HCT116 (cell line): ENCODE measurements around the gene SLC27A1.

Experiments used
- CTCF ChIP-seq, 3 experiments: fragments of 200-600 bp in 1 of 3; sonication (generic) in 1 of 3; IDR thresholded peaks in 2 of 3; conservative IDR thresholded peaks in 1 of 3; 2 replicates each; pipeline ENCODE4 v1.5.1; 2012 to 2017; ENCODE audit warnings: low read depth in 2 of 3, low read length in 2 of 3, antibody characterized with exemption in 1 of 3, borderline replicate concordance in 1 of 3, control low read depth in 1 of 3, mild to moderate bottlenecking in 1 of 3, mixed read lengths in 1 of 3, mixed run types in 1 of 3, moderate library complexity in 1 of 3; ENCODE audit not compliant: insufficient read depth in 1 of 3
- EZH2 ChIP-seq: fragments of 200-600 bp; sonication (generic); IDR thresholded peaks from 2 replicates; pipeline ENCODE4 v1.6.1; 2017; ENCODE audit warnings: antibody characterized with exemption, mixed run types
- RAD21 ChIP-seq: IDR thresholded peaks from 2 replicates; pipeline ENCODE4 v1.6.1; 2012; ENCODE audit warnings: low read depth, mild to moderate bottlenecking

GRCh38 chr19:17553256-17553655, 82.9 kb downstream of the SLC27A1 start:
- TF ChIP-seq RAD21 (no peak), EZH2 (no peak), CTCF (IDR thresholded peaks at IDR 0.05 in 2 of 3, conservative IDR thresholded peaks at IDR 0.05 in 1 of 3; ENCODE audit: borderline replicate concordance in 1 of 3, insufficient read depth in 1 of 3, low read depth in 2 of 3, low read length in 2 of 3) (no peak)
